ENCODE results near the gene CD300A. TPM values are rescaled to one million over a fixed set of nuclear protein-coding genes. Genes with fewer than 3 reads are reported as not detected.

CD300A gene
- total and polyA plus RNA-seq, 2 donors (not counting 1 experiment from before 2014, with no cell fraction given) = 2.4 to 5.7 TPM

GRCh38 chr17:74508156-74508555 is 41.7 kb downstream of the CD300A start:
- Histone ChIP-seq H3K36me3 (replicated peaks in 1 of 2; ENCODE audit: control extremely low read depth in 1 of 2, control insufficient read depth in 1 of 2, extremely low read depth in 1 of 2, insufficient read depth in 2 of 2, low read length in 1 of 2) (no peaks in the 10 kb centered on the region), H3K27me3 (replicated peaks in 1 of 4; ENCODE audit: control extremely low read depth in 1 of 4, control insufficient read depth in 3 of 4, insufficient read depth in 4 of 4, low read length in 3 of 4) (peaks cover 0 to 6% (median 2%) of the 10 kb centered on the region in 4 experiments), H2AFZ (ENCODE audit: insufficient read depth, low read depth, low read length, poor library complexity, severe bottlenecking) (no peak overlapping the region), H4K20me1 (ENCODE audit: control insufficient read depth, insufficient read depth, low read length, poor library complexity, severe bottlenecking) (no peaks in the 10 kb centered on the region), H3K4me1 (ENCODE audit: control insufficient read depth in 2 of 2, insufficient read depth in 2 of 2, low read length in 2 of 2) (peaks cover 12 to 13% of the 10 kb centered on the region in 2 donors), H3K79me2 (ENCODE audit: control insufficient read depth, insufficient read depth, low read length) (no peaks in the 10 kb centered on the region), H3K9me3 (ENCODE audit: control extremely low read depth in 1 of 3, control insufficient read depth in 2 of 3, insufficient read depth in 1 of 3, low read length in 2 of 3) (no peaks in the 10 kb centered on the region), H3K27ac (ENCODE audit: low read length in 2 of 2) (no peak overlapping the region), H3K9ac (ENCODE audit: low read length) (no peak overlapping the region), H3K4me2 (replicated peaks; ENCODE audit: low read depth, low read length, poor library complexity, severe bottlenecking) (no peak overlapping the region), H3K4me3 (ENCODE audit: control extremely low read depth in 1 of 5, extremely low read depth in 1 of 5, insufficient read depth in 1 of 5, low read depth in 2 of 5, low read length in 4 of 5) (no peak overlapping the region)
- CTCF ChIA-PET = no interaction called here
- Mint-ChIP-seq H3K4me3 (no peak overlapping the region), H3K27ac (no peak overlapping the region), H3K4me1 (peaks cover 9% of the 10 kb centered on the region), H3K27me3 (peaks cover 3% of the 10 kb centered on the region), H3K9me3 (ENCODE audit: insufficient read depth) (no peaks in the 10 kb centered on the region)
- intact Hi-C loops (cut with micrococcal nuclease) = no loop called here
- ATAC-seq (ENCODE audit: low read depth) (no peak), DNase-seq (no peak)
- TF ChIP-seq, protein P1, sequence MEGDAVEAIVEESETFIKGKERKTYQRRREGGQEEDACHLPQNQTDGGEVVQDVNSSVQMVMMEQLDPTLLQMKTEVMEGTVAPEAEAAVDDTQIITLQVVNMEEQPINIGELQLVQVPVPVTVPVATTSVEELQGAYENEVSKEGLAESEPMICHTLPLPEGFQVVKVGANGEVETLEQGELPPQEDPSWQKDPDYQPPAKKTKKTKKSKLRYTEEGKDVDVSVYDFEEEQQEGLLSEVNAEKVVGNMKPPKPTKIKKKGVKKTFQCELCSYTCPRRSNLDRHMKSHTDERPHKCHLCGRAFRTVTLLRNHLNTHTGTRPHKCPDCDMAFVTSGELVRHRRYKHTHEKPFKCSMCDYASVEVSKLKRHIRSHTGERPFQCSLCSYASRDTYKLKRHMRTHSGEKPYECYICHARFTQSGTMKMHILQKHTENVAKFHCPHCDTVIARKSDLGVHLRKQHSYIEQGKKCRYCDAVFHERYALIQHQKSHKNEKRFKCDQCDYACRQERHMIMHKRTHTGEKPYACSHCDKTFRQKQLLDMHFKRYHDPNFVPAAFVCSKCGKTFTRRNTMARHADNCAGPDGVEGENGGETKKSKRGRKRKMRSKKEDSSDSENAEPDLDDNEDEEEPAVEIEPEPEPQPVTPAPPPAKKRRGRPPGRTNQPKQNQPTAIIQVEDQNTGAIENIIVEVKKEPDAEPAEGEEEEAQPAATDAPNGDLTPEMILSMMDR (IDR thresholded peaks at IDR 0.05) = no peak
- no peak for TF ChIP-seq EZH2 (IDR thresholded peaks at IDR 0.05; ENCODE audit: borderline replicate concordance, insufficient read depth, low read depth, low read length, poor library complexity, severe bottlenecking)
- POLR2A ChIA-PET = no interaction called here

- DNase-seq (no peak), ATAC-seq (ENCODE audit: low read depth) (no peak)
- H3K9me3 Mint-ChIP-seq (ENCODE audit: insufficient read depth) = peaks cover 10% of the 10 kb centered on the region
- ChIA-PET CTCF (interaction anchor here (1.2 kb wide), 1 partner anchor 59 kb away, joined by 3 read pairs; no protein-coding TSS in a partner anchor), POLR2A (no interaction called here)
- intact Hi-C loops (cut with micrococcal nuclease) = no loop called here
- Histone ChIP-seq H3K4me3 (ENCODE audit: control extremely low read depth in 1 of 5, extremely low read depth in 1 of 5, insufficient read depth in 1 of 5, low read depth in 2 of 5, low read length in 4 of 5) (no peak overlapping the region), H3K79me2 (ENCODE audit: control insufficient read depth, insufficient read depth, low read length) (no peaks in the 10 kb centered on the region), H3K4me2 (replicated peaks; ENCODE audit: low read depth, low read length, poor library complexity, severe bottlenecking) (no peak overlapping the region), H3K36me3 (replicated peaks in 1 of 2; ENCODE audit: control extremely low read depth in 1 of 2, control insufficient read depth in 1 of 2, extremely low read depth in 1 of 2, insufficient read depth in 2 of 2, low read length in 1 of 2) (no peaks in the 10 kb centered on the region), H3K27ac (ENCODE audit: low read length in 2 of 2) (no peak overlapping the region), H3K4me1 (ENCODE audit: control insufficient read depth in 2 of 2, insufficient read depth in 2 of 2, low read length in 2 of 2) (peaks cover 14 to 17% of the 10 kb centered on the region in 2 donors), H3K9ac (ENCODE audit: low read length) (no peak overlapping the region), H4K20me1 (ENCODE audit: control insufficient read depth, insufficient read depth, low read length, poor library complexity, severe bottlenecking) (no peaks in the 10 kb centered on the region), H3K9me3 (ENCODE audit: control extremely low read depth in 1 of 3, control insufficient read depth in 2 of 3, insufficient read depth in 1 of 3, low read length in 2 of 3) (peaks cover 0 to 13% (median 7%) of the 10 kb centered on the region in 3 donors), H2AFZ (ENCODE audit: insufficient read depth, low read depth, low read length, poor library complexity, severe bottlenecking) (no peak overlapping the region), H3K27me3 (replicated peaks in 1 of 4; ENCODE audit: control extremely low read depth in 1 of 4, control insufficient read depth in 3 of 4, insufficient read depth in 4 of 4, low read length in 3 of 4) (peaks cover 0 to 9% (median 2%) of the 10 kb centered on the region in 4 experiments)
- peaks cover 3% of the 10 kb centered on the region for H3K27me3 Mint-ChIP-seq
- H3K27ac Mint-ChIP-seq = no peak overlapping the region
- no peak overlapping the region for H3K4me3 Mint-ChIP-seq
- no peak for TF ChIP-seq EZH2 (IDR thresholded peaks at IDR 0.05; ENCODE audit: borderline replicate concordance, insufficient read depth, low read depth, low read length, poor library complexity, severe bottlenecking)
- TF ChIP-seq, protein P1 (IDR thresholded peaks at IDR 0.05) = no peak
- H3K4me1 Mint-ChIP-seq = peaks cover 17% of the 10 kb centered on the region
- WGBS (ENCODE audit: insufficient coverage) = 93% methylated on average over 2 of the region's 2 CpGs
These were observed 45.6 kb downstream of the CD300A start for GRCh38 chr17:74512036-74512435.

Data from B cell (primary cell).